SJSA1 (cell line): ENCODE measurements around the gene FBXO36. TPM values are rescaled to one million over a fixed set of nuclear protein-coding genes. Genes with fewer than 3 reads are reported as not detected.
"Not testable (repeated sequence)": the region's sequence is repeated elsewhere in the genome, so short reads cannot be mapped to it uniquely, and the experiment has no call there.

Experiments
- DNase-seq, 2 experiments: peaks; one replicate each; pipeline ENCODE4 v3.0.0-alpha.2; 2015 to 2020; ENCODE audit warnings: low spot score in 2 of 2, low read depth in 1 of 2
- H3K27ac ChIP-seq: fragments of 250-450 bp; sonication (Bioruptor Pico); 2 replicates; pipeline ENCODE4 v1.5.1; 2020; ENCODE audit warnings: mild to moderate bottlenecking, moderate library complexity
- H3K27me3 ChIP-seq: fragments of 250-450 bp; sonication (Bioruptor Pico); replicated peaks from 2 replicates; pipeline ENCODE4 v1.5.1; 2020; ENCODE audit warnings: mild to moderate bottlenecking, moderate library complexity
- H3K36me3 ChIP-seq: fragments of 250-450 bp; sonication (Bioruptor Pico); 2 replicates; pipeline ENCODE4 v1.5.1; 2020; ENCODE audit warnings: mild to moderate bottlenecking
- H3K4me1 ChIP-seq: fragments of 250-450 bp; sonication (Bioruptor Pico); replicated peaks from 2 replicates; pipeline ENCODE4 v1.6.1; 2021; ENCODE audit warnings: mild to moderate bottlenecking
- H3K4me3 ChIP-seq: fragments of 250-450 bp; sonication (Bioruptor Pico); 2 replicates; pipeline ENCODE4 v1.5.1; 2020; ENCODE audit warnings: mild to moderate bottlenecking
- H3K9me3 ChIP-seq: fragments of 250-450 bp; sonication (Bioruptor Pico); replicated peaks from 2 replicates; pipeline ENCODE4 v1.5.1; 2020; ENCODE audit warnings: mild to moderate bottlenecking
- total RNA-seq: library from RNA; depleted of rRNA; stranded (reverse); fragments of >200 nt; shearing (Covaris generic); gene quantifications from 2 replicates; pipeline ENCODE4 v1.2.3, GENCODE V29; 2014

Gene FBXO36
- total RNA-seq, 1 experiment from 2014 or later: 4.6 TPM

DNA sequence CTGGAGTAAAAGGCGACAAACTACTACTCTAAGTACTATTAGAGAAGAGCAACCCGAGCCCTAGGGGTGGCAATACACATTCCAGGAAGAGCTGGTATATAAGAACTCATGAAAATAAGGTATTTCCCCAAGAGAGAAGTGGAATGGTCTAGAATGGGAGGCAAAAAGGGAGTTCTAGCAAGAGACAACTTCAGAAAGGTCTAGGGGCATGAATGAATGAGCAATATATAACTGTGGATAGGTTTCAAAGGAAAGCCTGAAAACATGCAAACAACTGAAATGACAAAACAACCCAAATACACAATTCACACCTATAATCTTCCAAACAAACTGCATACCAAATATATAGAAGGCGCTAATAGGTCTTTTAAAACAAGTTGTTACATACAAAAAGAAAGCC is 22.7 kb upstream of the FBXO36 start:
- Histone ChIP-seq H3K4me1 (peaks cover 11% of the 10 kb centered on the region), H3K9me3 (no peaks in the 10 kb centered on the region; the same call in 1 of the 2 replicates), H3K27me3 (no peaks in the 10 kb centered on the region), H3K4me3 (no peak overlapping the region), H3K36me3 (peaks cover 48% of the 10 kb centered on the region), H3K27ac (no peak overlapping the region)
- DNase-seq: no peak

DNA sequence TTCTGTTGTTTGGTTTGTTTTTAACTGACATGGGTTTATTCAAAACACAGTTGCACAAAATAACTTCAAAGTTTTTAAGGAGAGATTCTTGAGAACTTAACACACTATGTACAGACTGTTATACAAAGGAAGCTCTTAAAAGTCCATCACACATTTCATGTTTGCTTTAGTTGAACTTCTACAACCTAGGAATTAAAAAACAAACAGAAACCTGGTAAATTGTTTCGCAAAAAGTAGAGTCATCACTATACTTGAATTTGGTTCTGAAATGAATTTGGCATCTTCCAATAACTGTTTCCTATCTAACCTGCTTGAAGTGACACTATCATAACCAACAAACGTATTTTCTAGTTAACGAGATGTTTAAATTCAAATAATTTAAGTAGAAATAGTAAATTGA is 22.3 kb upstream of the FBXO36 start:
- Histone ChIP-seq H3K9me3 (no peaks in the 10 kb centered on the region; the same call in 1 of the 2 replicates), H3K4me1 (peaks cover 11% of the 10 kb centered on the region), H3K27me3 (no peaks in the 10 kb centered on the region), H3K27ac (no peak overlapping the region), H3K36me3 (peaks cover 48% of the 10 kb centered on the region), H3K4me3 (no peak overlapping the region)
- DNase-seq: no peak

DNA sequence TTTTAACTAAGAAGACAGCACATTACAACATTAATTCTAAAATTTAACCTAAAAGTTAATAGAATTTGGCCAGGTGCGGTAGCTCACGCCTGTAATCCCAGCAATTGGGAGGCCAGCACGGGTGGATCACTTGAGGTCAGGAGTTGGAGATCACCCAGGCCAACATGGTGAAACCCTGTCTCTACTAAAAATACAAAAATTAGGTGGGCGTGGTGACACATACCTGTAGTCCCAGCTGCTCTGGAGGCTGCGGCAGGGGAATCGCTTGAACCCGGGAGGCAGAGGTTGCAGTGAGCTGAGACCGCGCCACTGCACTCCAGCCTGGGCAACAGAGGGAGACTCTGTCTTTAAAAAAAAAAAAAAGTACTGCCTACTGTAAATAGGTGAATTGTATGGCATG is 21.8 kb upstream of the FBXO36 start:
- H3K9me3 ChIP-seq, H3K27me3 ChIP-seq, DNase-seq, H3K4me3 ChIP-seq, H3K27ac ChIP-seq: not testable (repeated sequence)
- Histone ChIP-seq H3K36me3 (peaks cover 50% of the 10 kb centered on the region), H3K4me1 (peaks cover 11% of the 10 kb centered on the region)

DNA sequence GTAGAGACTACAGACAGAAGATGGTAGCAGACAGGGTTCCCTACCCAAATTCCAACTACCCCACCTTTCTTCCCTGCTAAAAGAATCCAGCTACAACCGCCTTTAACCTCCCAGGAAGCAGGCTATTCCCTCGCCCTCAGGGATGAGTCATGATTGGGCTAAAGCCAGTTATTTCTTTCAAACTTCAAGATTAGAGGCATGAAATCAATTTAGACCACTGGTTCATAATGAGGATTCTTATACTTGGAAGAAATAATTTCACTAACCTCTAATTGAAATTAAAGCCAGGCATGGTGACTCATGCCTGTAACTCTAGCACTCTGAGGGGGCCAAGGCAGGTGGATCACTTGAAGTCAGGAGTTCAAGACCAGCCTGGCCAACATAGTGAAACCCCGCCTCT is 20.5 kb upstream of the FBXO36 start:
- Histone ChIP-seq H3K9me3 (no peaks in the 10 kb centered on the region; the same call in 1 of the 2 replicates), H3K36me3 (peaks cover 53% of the 10 kb centered on the region), H3K27ac (no peak overlapping the region), H3K4me3 (no peak overlapping the region), H3K27me3 (no peaks in the 10 kb centered on the region), H3K4me1 (peaks cover 11% of the 10 kb centered on the region)
- peak; percentile 53 to 61 for DNase-seq

DNA sequence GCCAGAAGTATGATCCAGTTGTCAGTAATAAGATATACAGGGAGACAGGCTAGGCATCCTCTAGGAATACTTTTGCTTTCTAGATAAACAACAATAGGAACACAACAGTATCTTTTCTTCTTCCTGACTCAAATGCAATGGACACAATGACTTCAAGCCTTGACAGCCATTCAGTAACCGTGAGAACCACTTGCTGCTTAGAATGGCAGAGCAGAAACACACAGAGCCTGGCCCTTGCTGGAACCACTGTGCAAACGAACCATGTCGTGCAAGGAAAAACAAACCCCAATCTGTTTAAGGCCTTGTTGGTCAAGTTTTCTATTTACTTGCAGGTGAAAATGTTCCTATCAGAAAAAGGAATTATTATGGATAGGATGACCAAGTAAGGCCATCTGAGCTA is 19.3 kb upstream of the FBXO36 start:
- Histone ChIP-seq H3K4me1 (peaks cover 11% of the 10 kb centered on the region), H3K9me3 (no peaks in the 10 kb centered on the region; the same call in 1 of the 2 replicates), H3K27me3 (no peaks in the 10 kb centered on the region), H3K4me3 (no peak overlapping the region), H3K36me3 (peaks cover 60% of the 10 kb centered on the region), H3K27ac (no peak overlapping the region)
- no peak for DNase-seq

DNA sequence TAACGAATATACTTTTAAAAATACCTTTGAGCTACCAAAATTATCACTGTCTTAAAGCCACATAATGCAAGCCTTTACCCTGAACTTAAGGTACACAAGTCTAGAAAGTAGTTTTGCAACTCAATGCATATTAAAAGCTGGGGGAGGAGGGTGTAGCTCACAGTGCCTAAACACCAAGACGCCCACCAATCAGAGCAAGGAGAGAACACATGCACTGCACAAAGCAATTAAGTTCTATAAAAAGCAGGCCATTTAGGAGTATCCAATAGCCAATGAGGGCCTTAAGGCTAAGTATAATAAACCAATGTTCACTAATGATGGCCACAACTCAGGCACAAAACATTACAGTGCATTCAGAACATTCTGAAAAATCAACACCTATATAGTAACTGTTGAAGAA is 16.7 kb upstream of the FBXO36 start:
- H3K36me3 ChIP-seq: peaks cover 53% of the 10 kb centered on the region

DNA sequence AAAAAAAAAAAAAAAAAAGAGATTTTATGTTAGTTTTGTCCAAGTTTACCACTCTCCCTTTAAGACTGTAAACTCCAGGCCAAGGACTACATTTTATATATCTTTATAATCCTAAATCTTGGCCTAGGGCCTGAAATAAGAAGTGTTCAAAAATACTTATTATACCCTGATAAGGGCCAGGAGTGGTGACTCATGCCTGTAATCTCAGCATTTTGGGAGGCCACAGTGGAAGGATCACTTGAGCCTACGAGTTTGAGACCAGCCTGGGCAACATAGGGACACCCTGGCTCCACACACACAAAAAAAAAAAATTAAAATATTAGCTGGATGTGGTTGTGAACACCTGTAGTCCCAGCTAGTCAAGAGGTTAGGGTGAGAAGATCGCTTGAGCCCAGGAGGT is 13.2 kb upstream of the FBXO36 start:
- Histone ChIP-seq H3K27ac (no peak overlapping the region), H3K9me3 (no peaks in the 10 kb centered on the region), H3K36me3 (peaks cover 43% of the 10 kb centered on the region), H3K4me1 (no peaks in the 10 kb centered on the region; the same call in 1 of the 2 replicates), H3K27me3 (no peaks in the 10 kb centered on the region), H3K4me3 (no peak overlapping the region)
- DNase-seq: no peak

More for the DNA sequence above, 16.7 kb upstream of the FBXO36 start:
- no peak for DNase-seq
- Histone ChIP-seq H3K4me3 (no peak overlapping the region), H3K4me1 (peaks cover 11% of the 10 kb centered on the region), H3K9me3 (no peaks in the 10 kb centered on the region), H3K27ac (no peak overlapping the region), H3K27me3 (no peaks in the 10 kb centered on the region)

DNA sequence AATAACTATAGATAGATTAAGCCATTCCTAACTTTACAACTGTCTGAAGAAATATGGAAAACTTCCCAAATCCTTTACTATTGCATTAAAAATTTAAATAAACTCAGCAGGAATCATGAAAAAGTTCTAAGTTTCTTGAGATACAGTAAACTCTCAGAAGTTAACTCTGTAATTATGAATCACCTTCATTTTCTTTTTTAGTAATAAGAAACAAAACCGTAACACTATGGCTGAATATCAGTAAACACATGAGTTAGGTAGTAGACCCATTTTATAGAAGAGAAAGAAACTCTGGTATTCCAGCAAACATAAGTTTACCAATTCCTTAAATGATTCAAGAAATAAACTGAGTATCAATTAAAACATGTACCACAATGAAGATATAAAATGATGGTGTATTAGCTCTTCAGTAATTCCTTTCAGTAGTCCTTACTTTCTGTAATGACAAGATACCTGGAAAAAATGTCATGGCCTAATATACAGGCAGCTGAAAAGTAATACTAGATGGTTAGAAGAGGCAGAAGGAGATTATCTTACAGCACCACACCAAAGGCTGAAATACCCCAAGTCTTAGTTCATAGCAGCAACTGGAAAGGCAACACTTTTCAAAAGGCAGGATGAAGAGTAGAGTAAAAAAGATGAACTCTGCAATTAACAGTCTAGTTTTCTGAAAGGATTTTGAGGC is 12.0 kb upstream of the FBXO36 start:
- Histone ChIP-seq H3K4me3 (no peak overlapping the region), H3K36me3 (peaks cover 40% of the 10 kb centered on the region), H3K4me1 (no peaks in the 10 kb centered on the region; the same call in 1 of the 2 replicates), H3K27ac (no peak overlapping the region), H3K27me3 (no peaks in the 10 kb centered on the region), H3K9me3 (no peaks in the 10 kb centered on the region)
- DNase-seq: no peak

DNA sequence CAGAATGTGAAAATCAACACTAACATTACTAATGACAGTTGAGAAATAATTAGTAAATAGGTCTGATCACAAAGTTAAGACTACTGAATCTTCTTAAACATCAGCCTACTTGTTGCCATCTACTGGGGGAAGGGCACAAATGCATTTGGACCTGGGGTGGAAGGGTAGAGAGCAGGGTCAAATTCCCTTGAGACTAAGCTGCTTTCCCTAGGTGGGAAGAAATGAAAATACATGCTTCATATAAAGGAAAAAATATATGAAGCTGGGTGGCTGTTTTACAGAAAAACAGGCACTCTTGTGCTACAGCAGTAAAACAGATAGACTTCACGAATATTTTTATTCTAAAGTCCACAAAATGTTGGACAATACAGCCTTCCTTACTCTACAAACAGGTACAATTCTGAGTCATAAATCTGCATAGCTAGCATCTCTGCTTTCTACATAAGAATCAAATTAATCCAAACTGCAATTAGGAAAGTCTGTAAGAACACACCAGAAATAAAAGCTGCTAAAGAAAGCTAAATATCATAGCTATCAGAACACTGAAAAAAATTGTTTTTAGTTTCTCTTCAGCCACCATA is 11.4 kb upstream of the FBXO36 start:
- Histone ChIP-seq H3K4me1 (no peaks in the 10 kb centered on the region; the same call in 1 of the 2 replicates), H3K36me3 (peaks cover 37% of the 10 kb centered on the region), H3K9me3 (no peaks in the 10 kb centered on the region), H3K4me3 (no peak overlapping the region), H3K27me3 (no peaks in the 10 kb centered on the region), H3K27ac (no peak overlapping the region)
- no peak for DNase-seq

DNA sequence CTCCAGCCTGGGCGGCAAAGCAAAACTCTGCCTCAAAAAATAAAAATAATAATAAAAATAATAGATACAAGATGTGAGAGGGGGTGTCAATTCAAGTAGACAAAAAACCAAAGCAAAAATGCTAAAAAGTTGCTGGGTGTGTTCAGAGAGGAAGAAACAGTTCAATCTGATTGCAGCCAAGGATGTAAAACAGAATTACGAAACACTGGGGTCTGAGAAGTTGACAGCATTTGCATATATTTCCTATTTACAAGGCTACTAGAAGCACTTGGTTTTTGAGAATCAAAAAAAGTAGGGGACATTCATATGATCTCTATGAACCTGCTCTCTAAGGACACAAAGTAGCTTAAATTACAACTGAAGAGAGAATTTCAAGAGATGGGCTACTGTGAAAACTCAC is 8.1 kb upstream of the FBXO36 start:
- Histone ChIP-seq H3K36me3 (peaks cover 37% of the 10 kb centered on the region), H3K9me3 (no peaks in the 10 kb centered on the region), H3K27ac (no peak overlapping the region)

DNA sequence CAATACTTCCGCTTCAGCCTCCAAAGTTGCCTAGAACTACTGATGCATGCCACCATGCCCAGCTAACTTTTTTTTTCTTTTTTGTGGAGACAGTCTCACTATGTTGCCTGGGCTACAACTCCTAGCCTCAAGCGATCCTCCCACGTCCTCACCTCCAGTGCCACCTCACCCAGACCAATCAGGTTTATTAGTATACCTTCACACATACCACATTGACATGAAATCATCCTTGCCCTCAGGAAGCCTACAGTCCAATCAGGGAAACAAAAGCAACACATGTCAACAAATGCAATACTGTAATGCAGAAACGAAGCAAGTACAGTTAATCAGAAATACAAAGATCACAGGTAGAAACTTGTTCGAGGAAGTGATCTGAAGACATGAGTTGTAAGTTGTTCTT is 4.5 kb upstream of the FBXO36 start:
- Histone ChIP-seq H3K4me1 (peaks cover 9% of the 10 kb centered on the region; the same call in 1 of the 2 replicates), H3K4me3 (no peak overlapping the region), H3K27me3 (no peaks in the 10 kb centered on the region), H3K36me3 (peaks cover 35% of the 10 kb centered on the region), H3K9me3 (no peaks in the 10 kb centered on the region), H3K27ac (no peak overlapping the region)
- DNase-seq: no peak

More for the DNA sequence above, 8.1 kb upstream of the FBXO36 start:
- DNase-seq: no peak
- no peak overlapping the region for H3K4me3 ChIP-seq
- no peaks in the 10 kb centered on the region; the same call in 1 of the 2 replicates for H3K4me1 ChIP-seq
- H3K27me3 ChIP-seq: no peaks in the 10 kb centered on the region

DNA sequence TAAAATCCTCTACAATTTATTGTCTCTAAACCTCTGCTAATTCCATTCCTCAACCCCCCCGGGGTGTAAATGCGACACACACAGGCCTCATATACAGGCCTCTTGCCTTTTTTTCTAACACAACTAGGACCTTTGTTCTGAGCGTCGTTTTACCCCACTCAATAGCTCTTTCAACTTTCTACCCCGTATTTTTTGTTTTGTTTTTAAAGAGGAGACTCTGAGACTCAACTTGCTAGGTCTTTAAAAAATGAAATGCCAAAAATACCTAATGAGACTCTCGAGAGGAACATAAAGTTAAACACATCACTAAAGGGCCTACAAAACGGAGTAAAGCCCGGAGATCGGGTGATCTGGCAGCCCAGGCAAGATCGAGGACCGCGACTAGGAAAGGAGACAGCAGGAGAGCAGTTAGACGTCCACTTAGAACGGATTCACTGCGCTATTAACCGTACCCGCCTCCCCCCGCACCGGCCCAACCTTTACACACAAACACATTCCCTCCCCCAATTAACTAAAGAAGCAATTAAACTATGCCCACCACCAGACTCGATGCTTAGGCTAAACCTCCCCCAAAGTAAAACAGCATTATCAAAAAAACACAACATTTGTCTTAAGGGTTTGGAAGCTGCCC is 2.2 kb upstream of the FBXO36 start:
- Histone ChIP-seq H3K27ac (peak overlapping the region; percentile 88; the same call in 1 of the 2 replicates), H3K36me3 (peaks cover 25% of the 10 kb centered on the region), H3K27me3 (no peaks in the 10 kb centered on the region), H3K9me3 (no peaks in the 10 kb centered on the region), H3K4me1 (peaks cover 9% of the 10 kb centered on the region; the same call in 1 of the 2 replicates), H3K4me3 (peak overlapping the region; percentile 73)
- peak in 1 of 2 experiments; percentile 18 for DNase-seq

DNA sequence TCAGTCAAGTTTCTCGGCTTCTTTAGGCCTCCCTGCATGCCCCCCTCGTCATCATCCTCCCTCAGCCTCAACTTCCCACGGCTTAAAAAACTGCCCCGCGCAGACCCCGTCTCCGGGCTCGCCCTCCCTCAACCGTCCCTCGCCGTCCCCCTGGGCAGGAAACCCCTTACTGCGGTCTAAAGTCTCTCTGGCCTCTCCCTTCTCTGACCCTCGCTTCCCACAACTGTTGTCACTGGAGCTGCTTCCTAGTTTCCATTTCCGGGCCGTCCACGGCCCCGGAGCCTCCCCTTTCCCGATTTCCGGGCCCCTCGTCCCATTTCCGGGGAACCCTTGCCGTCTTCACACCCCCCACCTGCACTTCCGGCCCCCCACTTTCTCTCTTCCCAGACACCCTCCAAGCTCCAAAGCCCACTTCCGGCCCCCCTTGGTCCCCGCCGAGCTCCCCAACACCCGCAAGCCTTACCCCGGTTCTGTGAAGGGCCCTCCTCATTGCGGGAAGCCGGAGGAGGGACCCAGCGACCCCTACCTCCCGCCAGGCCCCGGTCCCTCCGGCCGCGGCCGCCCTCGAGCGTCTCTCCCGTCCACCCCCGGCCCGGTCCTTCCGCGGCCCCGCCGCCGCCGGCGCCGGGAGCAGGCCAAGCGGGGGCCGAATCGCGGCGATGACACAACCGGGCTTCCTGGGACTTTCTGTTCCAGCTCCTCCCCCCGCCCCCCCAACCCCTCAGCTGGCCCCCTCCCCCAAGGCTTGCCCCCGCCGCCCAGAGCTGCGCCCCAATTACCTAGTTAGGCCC is 1.0 kb upstream of the FBXO36 start:
- H3K27me3 ChIP-seq: no peaks in the 10 kb centered on the region
- peak overlapping the region; percentile 88 for H3K27ac ChIP-seq
- peaks cover 19% of the 10 kb centered on the region for H3K36me3 ChIP-seq
- H3K9me3 ChIP-seq: no peaks in the 10 kb centered on the region
- H3K4me3 ChIP-seq: peak overlapping the region; percentile 73
- peak; percentile 51 to 63 for DNase-seq
- H3K4me1 ChIP-seq: peaks cover 9% of the 10 kb centered on the region; the same call in 1 of the 2 replicates
